Panc1 (cell line): ENCODE measurements around the gene DCAF8L2. TPM values are rescaled to one million over a fixed set of nuclear protein-coding genes. Genes with fewer than 3 reads are reported as not detected.

ENCODE experiments used
- ATAC-seq: fragments of 200-7000 bp; cut with Tn5 transposase; 2 replicates; pipeline ENCODE4 v1.9.1; 2020; ENCODE audit warnings: mild to moderate bottlenecking, moderate library complexity
- BruUV-seq: library from RNA; stranded (reverse); fragments of 400-500 nt; replicated peaks from 2 replicates; lab custom pipeline; 2021; lab: Mats Ljungman, UMichigan
- CTCF ChIA-PET: fragments of 300-600 bp; sonication (Branson Sonifier 250); formaldehyde crosslinking; loops from one replicate; lab custom pipeline; 2022; ENCODE audit warnings: antibody characterized with exemption; lab: Charles Lee
- POLR2A ChIA-PET: fragments of 300-600 bp; sonication (Branson Sonifier 250); formaldehyde crosslinking; loops from one replicate; lab custom pipeline; 2022; ENCODE audit warnings: antibody characterized with exemption; lab: Charles Lee
- DNase-seq: peaks from one replicate; pipeline ENCODE4 v3.0.0-alpha.2; 2010; ENCODE audit warnings: low read depth, low spot score
- H3K27ac ChIP-seq: 2 replicates; pipeline ENCODE4 v1.5.1; 2011; ENCODE audit warnings: mild to moderate bottlenecking, low read length, inconsistent platforms
- H3K27me3 ChIP-seq: fragments of 200-500 bp; sonication (Bioruptor generic); 2 replicates; pipeline ENCODE4 v1.6.0; 2014; ENCODE audit warnings: low read length, inconsistent platforms; ENCODE audit not compliant: control insufficient read depth, insufficient read depth
- H3K36me3 ChIP-seq: fragments of 200-500 bp; sonication (Bioruptor generic); 2 replicates; pipeline ENCODE4 v1.5.1; 2014; ENCODE audit warnings: inconsistent platforms, mild to moderate bottlenecking, low read length, moderate library complexity; ENCODE audit not compliant: control insufficient read depth, insufficient read depth
- H3K4me1 ChIP-seq: 2 replicates; pipeline ENCODE4 v1.5.1; 2011; ENCODE audit warnings: inconsistent platforms, mild to moderate bottlenecking, low read length, moderate library complexity; ENCODE audit not compliant: control insufficient read depth, insufficient read depth
- H3K4me3 ChIP-seq, 2 experiments: 2 replicates each; pipeline ENCODE4 v1.5.1; 2011 to 2012; ENCODE audit warnings: low read depth in 2 of 2, low read length in 2 of 2, mild to moderate bottlenecking in 2 of 2, inconsistent platforms in 1 of 2, moderate library complexity in 1 of 2
- H3K9me3 ChIP-seq: fragments of 200-500 bp; sonication (Bioruptor generic); 2 replicates; pipeline ENCODE4 v1.5.1; 2014; ENCODE audit warnings: low read depth, mild to moderate bottlenecking, inconsistent platforms, low read length, moderate library complexity; ENCODE audit not compliant: control insufficient read depth, insufficient read depth
- CTCF ChIP-seq: fragments of 450-650 bp; IDR thresholded peaks from 2 replicates; pipeline ENCODE4 v1.5.1; 2017; ENCODE audit warnings: mild to moderate bottlenecking
- POLR2AphosphoS5 ChIP-seq: IDR thresholded peaks from 2 replicates; pipeline ENCODE4 v1.6.1; 2012; ENCODE audit warnings: mild to moderate bottlenecking, low read depth, low read length, moderate library complexity
- REST ChIP-seq, 2 experiments: IDR thresholded peaks; 2 replicates each; pipeline ENCODE4 v1.6.1; 2011 to 2012; ENCODE audit warnings: low read depth in 2 of 2, control low read depth in 1 of 2, low read length in 1 of 2, mild to moderate bottlenecking in 1 of 2, moderate library complexity in 1 of 2; ENCODE audit not compliant: insufficient read depth in 1 of 2
- SIN3A ChIP-seq: IDR thresholded peaks from 2 replicates; pipeline ENCODE4 v1.6.1; 2012; ENCODE audit warnings: low read depth, mild to moderate bottlenecking, low read length, moderate library complexity, borderline replicate concordance; ENCODE audit not compliant: insufficient read depth
- TCF7L2 ChIP-seq: IDR thresholded peaks from 2 replicates; pipeline ENCODE4 v1.6.1; 2011; ENCODE audit warnings: mild to moderate bottlenecking, low read depth, low read length, inconsistent platforms
- in situ Hi-C: cut with HindIII; loops from 2 replicates; pipeline ENCODE4 v1.10.0; 2016; ENCODE audit warnings: low sequenced_read_pairs, low pct_unique_long_range_greater_than_20kb
- intact Hi-C: fragments of 100-400 bp; cut with micrococcal nuclease; formaldehyde crosslinking; loops from one replicate; pipeline ENCODE4 v1.10.0; 2022; ENCODE audit not compliant: unreplicated experiment
- total RNA-seq: library from RNA; stranded (reverse); gene quantifications from one replicate; pipeline ENCODE4 v1.2.1, GENCODE V29; 2021; ENCODE audit not compliant: unreplicated experiment

DCAF8L2 gene
- total RNA-seq, 1 experiment from 2014 or later = not detected

GRCh38 chrX:27598312-27598711 lies 8.2 kb downstream of the DCAF8L2 start:
- H3K27ac ChIP-seq = no peak overlapping the region
- no peak for ATAC-seq
- H3K9me3 ChIP-seq = no peaks in the 10 kb centered on the region
- no peak overlapping the region for H3K4me3 ChIP-seq
- ChIA-PET CTCF (no interaction called here), POLR2A (no interaction called here)
- in situ Hi-C loops (no loop called here), intact Hi-C loops (no loop called here)
- DNase-seq = no peak
- TF ChIP-seq TCF7L2 (no peak), REST (IDR thresholded peaks at IDR 0.05; ENCODE audit: insufficient read depth in 1 of 2, low read depth in 2 of 2, low read length in 1 of 2) (no peak), CTCF (no peak), SIN3A (no peak)
- no peaks in the 10 kb centered on the region for H3K27me3 ChIP-seq
- BruUV-seq = no TSS peak
- no peaks in the 10 kb centered on the region for H3K36me3 ChIP-seq
- H3K4me1 ChIP-seq = no peaks in the 10 kb centered on the region

GRCh38 chrX:27599928-27600327 lies 9.8 kb downstream of the DCAF8L2 start:
- no peaks in the 10 kb centered on the region for H3K36me3 ChIP-seq
- TF ChIP-seq TCF7L2 (no peak), CTCF (peak; percentile 5; the same call in 1 of the 2 replicates)
- no peak overlapping the region for H3K4me3 ChIP-seq
- intact Hi-C loops = no loop called here
- no peaks in the 10 kb centered on the region for H3K4me1 ChIP-seq
- BruUV-seq = no TSS peak
- no peaks in the 10 kb centered on the region for H3K9me3 ChIP-seq
- in situ Hi-C loops = no loop called here
- H3K27ac ChIP-seq = no peak overlapping the region
- DNase-seq (no peak), ATAC-seq (no peak)
- H3K27me3 ChIP-seq = no peaks in the 10 kb centered on the region
- ChIA-PET POLR2A (no interaction called here), CTCF (no interaction called here)

- ATAC-seq (no peak), DNase-seq (no peak)
- in situ Hi-C loops (no loop called here), intact Hi-C loops (no loop called here)
- no peak for TF ChIP-seq REST (IDR thresholded peaks at IDR 0.05; ENCODE audit: insufficient read depth in 1 of 2, low read depth in 2 of 2, low read length in 1 of 2)
- no peak for TF ChIP-seq SIN3A
- no peak for TF ChIP-seq TCF7L2
- TF ChIP-seq CTCF = no peak
- TF ChIP-seq POLR2AphosphoS5 = no peak
- Histone ChIP-seq H3K9me3 (no peaks in the 10 kb centered on the region), H3K27me3 (no peaks in the 10 kb centered on the region), H3K27ac (no peak overlapping the region), H3K36me3 (no peaks in the 10 kb centered on the region), H3K4me1 (no peaks in the 10 kb centered on the region), H3K4me3 (no peak overlapping the region)
- no TSS peak for BruUV-seq
- ChIA-PET POLR2A (no interaction called here), CTCF (no interaction called here)
Observed at GRCh38 chrX:27600686-27601085, 10.5 kb downstream of the DCAF8L2 start.
